Heart left ventricle (tissue), 13 donors: ENCODE results near the gene GRWD1.

ENCODE experiments used
- CTCF ChIP-seq, 12 donors: fragments of 200-600 bp; sonication (generic) in 4 of 12; IDR thresholded peaks; one replicate each; pipeline versions ENCODE4 v1.5.0 to v1.8.0; 2018 to 2022; ENCODE audit warnings: antibody characterized with exemption in 12 of 12, mild to moderate bottlenecking in 5 of 12
- POLR2A ChIP-seq, 2 donors: fragments of 450-650 bp; IDR thresholded peaks; one replicate each; pipeline ENCODE4 v1.6.1; 2017; ENCODE audit warnings: antibody characterized with exemption in 2 of 2, mild to moderate bottlenecking in 2 of 2, moderate library complexity in 2 of 2
- donor health status: ischemic (EF 13 %, LVEDD 7.1; RV severe dilation, severe dysfunction).
- donor health status: DM: no; HTN: yes; CAD: no.
- donor health status: DM: no; HTN: no; CAD: no.
- donor health status: ischemic (EF 25% LVEDD 6.9; RV normal size, moderate dysfunction).
- donor health status: ischemic (EF 25% LVEDD 5.7; RV mildly dilated, moderate dysfunction).
- donor health status: ischemic (EF 35%, LVEDD 5.7; RV mildly dilated, moderate dysfunction).
- donor health status: nonischemic (EF 11% LVEDD 7.7; RV severe dilation, severe dysfunction).
- donor health status: DM: yes; HTN: yes; CAD: no.
- donor health status: PGD.
- donor health status: ischemic (EF 29% LVEDD 5.4; RV normal size, mild dysfunction).
- donor health status: nonischemic (EF 23%, LVEDD 6.1; RV moderate dilation, normal function).

GRCh38 chr19:48456864-48457263 is 11.1 kb downstream of the GRWD1 start:
- TF ChIP-seq POLR2A (IDR thresholded peaks at IDR 0.05): no peak
- no peak for TF ChIP-seq CTCF (IDR thresholded peaks at IDR 0.05)
